Body of pancreas (tissue), 4 donors: ENCODE results near the gene BMPER. TPM values are rescaled to one million over a fixed set of nuclear protein-coding genes. Genes with fewer than 3 reads are reported as not detected.

Source experiments
- ATAC-seq: fragments of 150-250 bp; one replicate; pipeline ENCODE4 v1.9.1; 2016
- DNase-seq, 4 donors: peaks; one replicate each; pipeline ENCODE4 v3.0.0-alpha.2; 2019
- H3K27ac ChIP-seq, 4 donors: fragments of 200-600 bp; sonication (generic); 1 replicate in 3 of 4; 2 replicates in 1 of 4; pipeline versions ENCODE4 v1.5.1 to v1.6.1; 2016 to 2019; ENCODE audit warnings: mild to moderate bottlenecking in 1 of 4, mixed read lengths in 1 of 4, moderate library complexity in 1 of 4
- H3K27me3 ChIP-seq, 2 donors: fragments of 200-600 bp; sonication (generic); one replicate each; pipeline ENCODE4 v1.6.0; 2016; ENCODE audit warnings: mild to moderate bottlenecking in 1 of 2
- H3K36me3 ChIP-seq, 2 donors: fragments of 200-600 bp; sonication (generic); replicated peaks in 1 of 2; 2 replicates each; pipeline ENCODE4 v1.5.1; 2016; ENCODE audit warnings: low read depth in 2 of 2; ENCODE audit not compliant: insufficient read depth in 1 of 2
- H3K4me1 ChIP-seq: fragments of 200-600 bp; sonication (generic); one replicate; pipeline ENCODE4 v1.6.0; 2016
- H3K4me3 ChIP-seq, 2 donors: fragments of 200-600 bp; sonication (generic); 1 replicate in 1 of 2; 2 replicates in 1 of 2; pipeline ENCODE4 v1.5.1; 2016 to 2019
- H3K9me3 ChIP-seq, 3 donors: fragments of 200-600 bp; sonication (generic); 1 replicate in 2 of 3; 2 replicates in 1 of 3; pipeline ENCODE4 v1.5.1; 2016
- CTCF ChIP-seq, 7 experiments: fragments of 450-650 bp in 4 of 7; fragments of 200-600 bp in 3 of 7; sonication (generic) in 3 of 7; IDR thresholded peaks; one replicate each; pipeline ENCODE4 v1.5.1; 2016 to 2019; ENCODE audit warnings: antibody characterized with exemption in 7 of 7
- POLR2A ChIP-seq, 3 donors: fragments of 450-650 bp; IDR thresholded peaks; one replicate each; pipeline ENCODE4 v1.6.1; 2016; ENCODE audit warnings: antibody characterized with exemption in 3 of 3, mild to moderate bottlenecking in 2 of 3
- WGBS, 2 donors: methylation state at CpG; one replicate each; pipeline ENCODE4 v1.1.5; 2017; 5-methylcytosine and 5-hydroxymethylcytosine counted together
- intact Hi-C: fragments of 100-400 bp; cut with DNase I; formaldehyde crosslinking; loops from one replicate; pipeline ENCODE4 v1.15.1; 2023
- total RNA-seq, 2 donors: library from RNA; depleted of rRNA; stranded (reverse); fragments of >200 nt; gene quantifications; one replicate each; pipeline ENCODE4 v1.1.0, GENCODE V29; 2016

BMPER gene
- total RNA-seq, 2 donors from 2014 or later, result 0.33 to 0.78 TPM

- intact Hi-C loops, result no loop called here
- 68 to 74% methylated on average over 5 of the region's 5 CpGs for WGBS, 2 donors
Observed at GRCh38 chr7:33869176-33869575, 36.2 kb upstream of the BMPER start.

GRCh38 chr7:33870120-33870519, 35.2 kb upstream of the BMPER start:
- 85 to 91% methylated on average over 3 of the region's 3 CpGs for WGBS, 2 donors
- H3K9me3 ChIP-seq, result no peaks in the 10 kb centered on the region
- H3K27me3 ChIP-seq, result no peaks in the 10 kb centered on the region
- no peaks in the 10 kb centered on the region for H3K36me3 ChIP-seq
- intact Hi-C loops, result no loop called here
- ATAC-seq, result no peak
- H3K4me3 ChIP-seq, result no peak overlapping the region
- H3K4me1 ChIP-seq, result no peaks in the 10 kb centered on the region
- TF ChIP-seq POLR2A (IDR thresholded peaks at IDR 0.05), result no peak
- no peak for TF ChIP-seq CTCF (IDR thresholded peaks at IDR 0.05)
- H3K27ac ChIP-seq, result no peak overlapping the region
- no peak for DNase-seq

More at GRCh38 chr7:33869176-33869575, 36.2 kb upstream of the BMPER start:
- DNase-seq (no peak), ATAC-seq (no peak)
- TF ChIP-seq CTCF (IDR thresholded peaks at IDR 0.05), result no peak
- TF ChIP-seq POLR2A (IDR thresholded peaks at IDR 0.05), result no peak
- Histone ChIP-seq H3K4me3 (no peak overlapping the region), H3K27me3 (no peaks in the 10 kb centered on the region), H3K27ac (no peak overlapping the region), H3K9me3 (no peaks in the 10 kb centered on the region), H3K4me1 (no peaks in the 10 kb centered on the region), H3K36me3 (no peaks in the 10 kb centered on the region)

- Histone ChIP-seq H3K36me3 (no peaks in the 10 kb centered on the region), H3K27me3 (no peaks in the 10 kb centered on the region), H3K9me3 (no peaks in the 10 kb centered on the region), H3K27ac (no peak overlapping the region), H3K4me1 (no peaks in the 10 kb centered on the region), H3K4me3 (no peak overlapping the region)
- 61 to 71% methylated on average over 4 of the region's 4 CpGs for WGBS, 2 donors
- intact Hi-C loops, result no loop called here
- no peak for DNase-seq
- TF ChIP-seq CTCF (IDR thresholded peaks at IDR 0.05) (no peak), POLR2A (IDR thresholded peaks at IDR 0.05) (no peak)
- no peak for ATAC-seq
Observed at GRCh38 chr7:33872870-33873269, 32.5 kb upstream of the BMPER start.

GRCh38 chr7:33873518-33873917, 31.8 kb upstream of the BMPER start:
- no peaks in the 10 kb centered on the region for H3K27me3 ChIP-seq
- no peaks in the 10 kb centered on the region for H3K36me3 ChIP-seq
- no peaks in the 10 kb centered on the region for H3K9me3 ChIP-seq
- no peak for TF ChIP-seq CTCF (IDR thresholded peaks at IDR 0.05)
- TF ChIP-seq POLR2A (IDR thresholded peaks at IDR 0.05), result no peak
- WGBS, 2 donors, result 75 to 82% methylated on average over 1 of the region's 1 CpG
- no peaks in the 10 kb centered on the region for H3K4me1 ChIP-seq
- H3K4me3 ChIP-seq, result no peak overlapping the region
- intact Hi-C loops, result no loop called here
- ATAC-seq, result no peak
- H3K27ac ChIP-seq, result no peak overlapping the region
- DNase-seq, result no peak

GRCh38 chr7:33873981-33874750, 31.2 kb upstream of the BMPER start:
- Histone ChIP-seq H3K27me3 (no peaks in the 10 kb centered on the region), H3K27ac (no peak overlapping the region), H3K9me3 (no peaks in the 10 kb centered on the region), H3K4me1 (no peaks in the 10 kb centered on the region), H3K36me3 (no peaks in the 10 kb centered on the region), H3K4me3 (no peak overlapping the region)
- DNase-seq (no peak), ATAC-seq (no peak)
- intact Hi-C loops, result no loop called here
- TF ChIP-seq POLR2A (IDR thresholded peaks at IDR 0.05), result no peak
- TF ChIP-seq CTCF (IDR thresholded peaks at IDR 0.05), result no peak
- WGBS, 2 donors, result 52 to 65% methylated on average over 4 of the region's 4 CpGs
